Measurements from ENCODE around the gene PRKCA.

PRKCA gene

DNA sequence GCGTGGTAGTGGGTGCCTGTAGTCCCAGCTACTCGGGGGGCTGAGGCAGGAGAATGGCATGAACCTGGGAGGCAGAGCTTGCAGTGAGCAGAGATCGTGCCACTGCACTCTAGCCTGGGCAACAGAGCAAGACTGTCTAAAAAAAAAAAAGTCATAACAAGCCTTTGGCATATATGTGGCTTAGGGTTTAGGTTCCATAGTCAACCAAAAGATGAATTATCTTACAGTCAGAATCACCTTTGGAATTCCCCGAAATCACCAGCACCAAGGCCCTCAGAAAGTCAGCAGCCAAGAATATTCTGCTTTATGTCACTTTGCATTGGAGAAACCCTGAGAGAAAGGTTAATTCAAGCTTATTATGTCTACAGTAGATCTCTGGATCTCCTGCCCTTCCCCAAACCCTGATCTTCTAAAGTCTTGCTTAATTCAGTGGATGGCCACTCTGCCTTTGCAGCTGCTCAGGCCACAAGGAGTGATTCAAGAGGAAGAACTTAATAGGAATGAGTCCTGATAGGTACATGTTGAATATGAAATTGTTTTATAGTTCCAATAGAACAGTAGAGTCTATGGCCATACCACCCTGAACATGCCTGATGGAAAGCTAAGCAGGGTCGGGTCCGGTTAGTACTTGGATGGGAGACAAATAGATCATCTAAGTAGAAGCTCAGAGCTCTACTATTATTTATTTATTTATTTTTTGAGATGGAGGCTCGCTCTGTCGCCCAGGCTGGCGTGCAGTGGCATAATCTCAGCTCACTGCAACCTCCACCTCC, 336.5 kb downstream of the PRKCA start (continued):
- no peak for TF ChIP-seq GLIS3 (CRISPR knock-in tag; IDR thresholded peaks at IDR 0.05)
- TF ChIP-seq SNAI2 (CRISPR knock-in tag; IDR thresholded peaks at IDR 0.05), result no peak

DNA sequence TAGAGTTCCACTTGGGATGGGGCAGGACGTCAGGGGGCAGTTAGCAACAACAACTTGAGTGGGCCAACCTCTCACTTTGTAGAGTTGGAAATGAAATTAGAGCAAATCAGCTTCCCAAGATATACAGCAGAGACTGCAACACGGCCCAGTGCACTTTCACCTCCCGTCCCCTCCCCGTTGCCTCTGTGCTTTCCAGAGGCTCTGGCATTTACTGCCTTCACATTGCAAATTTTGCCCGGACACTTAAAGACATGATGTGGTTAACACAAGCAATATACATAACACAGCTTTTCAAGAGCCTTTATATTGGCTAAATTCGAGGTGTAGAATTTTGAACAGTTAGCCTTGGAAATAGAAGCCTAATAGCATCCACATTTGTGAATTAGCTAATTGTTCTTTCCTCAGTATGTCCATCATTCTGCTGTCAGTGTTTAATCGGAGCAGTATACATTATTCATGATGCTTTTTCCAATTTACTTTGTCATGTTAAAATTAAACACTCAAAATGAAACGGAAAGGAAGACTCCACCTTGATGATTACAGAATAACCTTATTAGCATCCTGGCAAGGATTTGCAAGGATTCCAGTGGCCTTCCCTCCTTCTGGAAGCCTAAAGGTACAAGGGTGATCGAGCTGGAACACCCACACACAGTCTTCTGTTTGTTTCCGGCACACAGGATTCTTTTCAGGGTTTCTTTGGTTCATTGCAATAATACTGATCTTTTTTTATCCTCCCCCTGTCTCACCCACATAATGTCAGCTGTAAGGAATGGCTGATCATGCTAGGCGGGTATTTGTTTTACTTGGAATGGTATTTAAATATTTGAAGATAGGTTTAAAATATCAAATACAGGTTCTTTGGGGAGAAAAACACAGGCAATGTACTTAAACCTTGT, 341.6 kb downstream of the PRKCA start:
- no peak for ATAC-seq
- TF ChIP-seq ZNF565 (CRISPR knock-in tag; conservative IDR thresholded peaks at IDR 0.05; ENCODE audit: low read depth) (no peak), PPARA (CRISPR knock-in tag; IDR thresholded peaks at IDR 0.05; ENCODE audit: borderline replicate concordance) (no peak), ZNF8 (CRISPR knock-in tag; IDR thresholded peaks at IDR 0.05) (no peak), ZC3H10 (CRISPR knock-in tag; IDR thresholded peaks at IDR 0.05) (no peak), TOX (CRISPR knock-in tag; IDR thresholded peaks at IDR 0.05; ENCODE audit: borderline replicate concordance) (no peak), ISL1 (CRISPR knock-in tag; IDR thresholded peaks at IDR 0.05) (no peak), ZFP3 (CRISPR knock-in tag; IDR thresholded peaks at IDR 0.05) (no peak)
- TF ChIP-seq, protein P1, sequence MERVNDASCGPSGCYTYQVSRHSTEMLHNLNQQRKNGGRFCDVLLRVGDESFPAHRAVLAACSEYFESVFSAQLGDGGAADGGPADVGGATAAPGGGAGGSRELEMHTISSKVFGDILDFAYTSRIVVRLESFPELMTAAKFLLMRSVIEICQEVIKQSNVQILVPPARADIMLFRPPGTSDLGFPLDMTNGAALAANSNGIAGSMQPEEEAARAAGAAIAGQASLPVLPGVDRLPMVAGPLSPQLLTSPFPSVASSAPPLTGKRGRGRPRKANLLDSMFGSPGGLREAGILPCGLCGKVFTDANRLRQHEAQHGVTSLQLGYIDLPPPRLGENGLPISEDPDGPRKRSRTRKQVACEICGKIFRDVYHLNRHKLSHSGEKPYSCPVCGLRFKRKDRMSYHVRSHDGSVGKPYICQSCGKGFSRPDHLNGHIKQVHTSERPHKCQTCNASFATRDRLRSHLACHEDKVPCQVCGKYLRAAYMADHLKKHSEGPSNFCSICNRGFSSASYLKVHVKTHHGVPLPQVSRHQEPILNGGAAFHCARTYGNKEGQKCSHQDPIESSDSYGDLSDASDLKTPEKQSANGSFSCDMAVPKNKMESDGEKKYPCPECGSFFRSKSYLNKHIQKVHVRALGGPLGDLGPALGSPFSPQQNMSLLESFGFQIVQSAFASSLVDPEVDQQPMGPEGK (CRISPR knock-in tag; IDR thresholded peaks at IDR 0.05; ENCODE audit: borderline replicate concordance), result no peak
- TF ChIP-seq, protein P2, sequence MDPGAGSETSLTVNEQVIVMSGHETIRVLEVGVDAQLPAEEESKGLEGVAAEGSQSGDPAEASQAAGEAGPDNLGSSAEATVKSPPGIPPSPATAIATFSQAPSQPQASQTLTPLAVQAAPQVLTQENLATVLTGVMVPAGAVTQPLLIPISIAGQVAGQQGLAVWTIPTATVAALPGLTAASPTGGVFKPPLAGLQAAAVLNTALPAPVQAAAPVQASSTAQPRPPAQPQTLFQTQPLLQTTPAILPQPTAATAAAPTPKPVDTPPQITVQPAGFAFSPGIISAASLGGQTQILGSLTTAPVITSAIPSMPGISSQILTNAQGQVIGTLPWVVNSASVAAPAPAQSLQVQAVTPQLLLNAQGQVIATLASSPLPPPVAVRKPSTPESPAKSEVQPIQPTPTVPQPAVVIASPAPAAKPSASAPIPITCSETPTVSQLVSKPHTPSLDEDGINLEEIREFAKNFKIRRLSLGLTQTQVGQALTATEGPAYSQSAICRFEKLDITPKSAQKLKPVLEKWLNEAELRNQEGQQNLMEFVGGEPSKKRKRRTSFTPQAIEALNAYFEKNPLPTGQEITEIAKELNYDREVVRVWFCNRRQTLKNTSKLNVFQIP (CRISPR knock-in tag; IDR thresholded peaks at IDR 0.05; ENCODE audit: borderline replicate concordance, low read depth), result no peak

DNA sequence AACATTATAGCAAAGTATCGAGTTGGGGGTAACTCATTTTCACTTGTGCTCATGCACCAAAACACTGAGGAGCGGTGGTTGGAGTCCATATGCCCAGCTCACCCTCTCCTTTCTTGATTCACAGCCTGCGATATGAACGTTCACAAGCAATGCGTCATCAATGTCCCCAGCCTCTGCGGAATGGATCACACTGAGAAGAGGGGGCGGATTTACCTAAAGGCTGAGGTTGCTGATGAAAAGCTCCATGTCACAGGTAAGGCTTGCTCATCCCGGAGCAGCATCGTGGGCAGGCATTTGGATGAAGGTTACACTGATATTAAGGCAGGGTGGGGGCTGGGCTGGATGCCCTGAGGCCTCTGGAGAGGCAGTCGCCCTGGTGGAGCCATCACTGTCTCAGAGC, 342.8 kb downstream of the PRKCA start:
- TF ChIP-seq ZNF70 (CRISPR knock-in tag; IDR thresholded peaks at IDR 0.05) (no peak), BACH2 (CRISPR knock-in tag; IDR thresholded peaks at IDR 0.05; ENCODE audit: borderline replicate concordance) (no peak), TOX (CRISPR knock-in tag; IDR thresholded peaks at IDR 0.05; ENCODE audit: borderline replicate concordance) (no peak), TCF4 (CRISPR knock-in tag; IDR thresholded peaks at IDR 0.05; ENCODE audit: borderline replicate concordance) (no peak), CSDC2 (CRISPR knock-in tag; IDR thresholded peaks at IDR 0.05) (no peak)
- no peak for ATAC-seq

DNA sequence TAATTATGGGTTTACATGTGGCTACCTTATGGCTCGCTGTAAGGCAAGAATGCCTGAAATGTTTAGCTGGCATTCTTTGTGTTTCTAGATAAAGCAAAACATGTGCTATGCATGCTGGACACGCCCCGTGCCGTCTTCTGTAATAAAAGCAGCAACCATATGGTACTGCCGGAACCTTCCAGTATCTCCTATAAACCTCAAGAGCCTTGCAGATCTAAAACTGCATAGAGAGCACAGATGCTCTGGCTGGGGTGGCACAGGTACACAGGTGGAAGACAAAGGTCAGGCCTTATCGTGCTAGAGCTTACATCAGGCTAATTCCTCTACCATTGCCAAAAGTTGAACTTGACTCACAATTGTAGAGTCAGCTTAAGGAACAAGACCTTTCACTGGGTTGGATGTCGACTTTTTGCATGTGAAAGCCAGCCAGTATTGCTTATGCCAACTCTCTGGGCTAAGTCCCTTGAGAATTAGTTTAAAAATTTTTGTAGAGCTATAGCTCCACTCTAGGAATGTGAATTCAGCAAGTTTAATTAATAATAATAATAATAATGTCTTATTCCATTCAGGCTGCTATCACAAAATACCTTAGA, 345.1 kb downstream of the PRKCA start:
- ATAC-seq, result no peak; the same call in 2 of the 3 replicates
- TF ChIP-seq GLIS3 (CRISPR knock-in tag; IDR thresholded peaks at IDR 0.05), result no peak
- no peak for TF ChIP-seq ZNF565 (CRISPR knock-in tag; conservative IDR thresholded peaks at IDR 0.05; ENCODE audit: low read depth)
- no peak for TF ChIP-seq CSDC2 (CRISPR knock-in tag; IDR thresholded peaks at IDR 0.05)
- no peak for TF ChIP-seq ZC3H10 (CRISPR knock-in tag; IDR thresholded peaks at IDR 0.05)
- no peak for TF ChIP-seq ISL1 (CRISPR knock-in tag; IDR thresholded peaks at IDR 0.05)
- TF ChIP-seq, protein P2 (CRISPR knock-in tag; IDR thresholded peaks at IDR 0.05; ENCODE audit: borderline replicate concordance, low read depth), result no peak
- TF ChIP-seq, protein P3, sequence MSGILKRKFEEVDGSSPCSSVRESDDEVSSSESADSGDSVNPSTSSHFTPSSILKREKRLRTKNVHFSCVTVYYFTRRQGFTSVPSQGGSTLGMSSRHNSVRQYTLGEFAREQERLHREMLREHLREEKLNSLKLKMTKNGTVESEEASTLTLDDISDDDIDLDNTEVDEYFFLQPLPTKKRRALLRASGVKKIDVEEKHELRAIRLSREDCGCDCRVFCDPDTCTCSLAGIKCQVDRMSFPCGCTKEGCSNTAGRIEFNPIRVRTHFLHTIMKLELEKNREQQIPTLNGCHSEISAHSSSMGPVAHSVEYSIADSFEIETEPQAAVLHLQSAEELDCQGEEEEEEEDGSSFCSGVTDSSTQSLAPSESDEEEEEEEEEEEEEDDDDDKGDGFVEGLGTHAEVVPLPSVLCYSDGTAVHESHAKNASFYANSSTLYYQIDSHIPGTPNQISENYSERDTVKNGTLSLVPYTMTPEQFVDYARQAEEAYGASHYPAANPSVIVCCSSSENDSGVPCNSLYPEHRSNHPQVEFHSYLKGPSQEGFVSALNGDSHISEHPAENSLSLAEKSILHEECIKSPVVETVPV (CRISPR knock-in tag; IDR thresholded peaks at IDR 0.05), result no peak
- no peak for TF ChIP-seq ESRRG (CRISPR knock-in tag; IDR thresholded peaks at IDR 0.05)
- TF ChIP-seq, protein P4, sequence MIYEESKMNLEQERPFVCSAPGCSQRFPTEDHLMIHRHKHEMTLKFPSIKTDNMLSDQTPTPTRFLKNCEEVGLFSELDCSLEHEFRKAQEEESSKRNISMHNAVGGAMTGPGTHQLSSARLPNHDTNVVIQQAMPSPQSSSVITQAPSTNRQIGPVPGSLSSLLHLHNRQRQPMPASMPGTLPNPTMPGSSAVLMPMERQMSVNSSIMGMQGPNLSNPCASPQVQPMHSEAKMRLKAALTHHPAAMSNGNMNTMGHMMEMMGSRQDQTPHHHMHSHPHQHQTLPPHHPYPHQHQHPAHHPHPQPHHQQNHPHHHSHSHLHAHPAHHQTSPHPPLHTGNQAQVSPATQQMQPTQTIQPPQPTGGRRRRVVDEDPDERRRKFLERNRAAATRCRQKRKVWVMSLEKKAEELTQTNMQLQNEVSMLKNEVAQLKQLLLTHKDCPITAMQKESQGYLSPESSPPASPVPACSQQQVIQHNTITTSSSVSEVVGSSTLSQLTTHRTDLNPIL (CRISPR knock-in tag; IDR thresholded peaks at IDR 0.05; ENCODE audit: low read depth), result no peak
- no peak for TF ChIP-seq BACH2 (CRISPR knock-in tag; IDR thresholded peaks at IDR 0.05; ENCODE audit: borderline replicate concordance)
- TF ChIP-seq ZFP30 (CRISPR knock-in tag; IDR thresholded peaks at IDR 0.05), result no peak
- TF ChIP-seq ZNF8 (CRISPR knock-in tag; IDR thresholded peaks at IDR 0.05), result no peak
- no peak for TF ChIP-seq RARB (CRISPR knock-in tag; IDR thresholded peaks at IDR 0.05)
- TF ChIP-seq TOX (CRISPR knock-in tag; IDR thresholded peaks at IDR 0.05; ENCODE audit: borderline replicate concordance), result no peak
- no peak for TF ChIP-seq OSR1 (CRISPR knock-in tag; IDR thresholded peaks at IDR 0.05)
